Measurements from ENCODE around the gene PLXNA4. TPM values are rescaled to one million over a fixed set of nuclear protein-coding genes. Genes with fewer than 3 reads are reported as not detected.

PLXNA4 gene
- total RNA-seq, 2 donors from 2014 or later: 0.41 to 2.8 TPM

- TF ChIP-seq POLR2AphosphoS5 (IDR thresholded peaks at IDR 0.05): no peak
- no peak for TF ChIP-seq POLR2A (IDR thresholded peaks at IDR 0.05)
- no peak for TF ChIP-seq CTCF (IDR thresholded peaks at IDR 0.05)
- Histone ChIP-seq H3K36me3 (no peaks in the 10 kb centered on the region), H3K27ac (no peak overlapping the region), H3K4me3 (no peak overlapping the region), H3K27me3 (replicated peaks; ENCODE audit: insufficient read depth) (no peaks in the 10 kb centered on the region), H3K4me1 (replicated peaks) (no peaks in the 10 kb centered on the region), H3K9me3 (no peaks in the 10 kb centered on the region)
- WGBS: 47% methylated on average over 4 of the region's 4 CpGs
- no peak for DNase-seq (ENCODE audit: low spot score)
- intact Hi-C loops (cut with DNase I): no loop called here
Observed at GRCh38 chr7:132337450-132338080, 238.7 kb downstream of the PLXNA4 start.

DNA sequence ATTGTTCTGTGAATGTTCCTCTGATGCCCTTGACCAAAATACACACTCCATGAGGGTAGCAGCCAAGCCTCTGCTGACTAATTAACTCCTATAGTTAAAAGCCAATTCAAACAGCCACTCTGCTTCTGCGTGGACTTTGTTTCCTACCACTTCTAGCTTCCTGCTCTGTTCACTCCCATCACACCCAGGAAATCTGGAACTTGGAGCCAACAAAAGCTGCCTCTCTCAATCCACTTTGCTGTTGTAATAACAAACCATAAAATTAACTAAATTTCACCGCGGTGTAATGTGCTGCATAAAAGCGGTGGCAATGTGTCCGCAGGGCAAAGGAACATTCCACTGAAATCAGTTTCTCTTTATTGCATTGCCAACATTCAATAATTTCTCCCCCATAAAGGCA, 239.5 kb downstream of the PLXNA4 start:
- Histone ChIP-seq H3K9me3 (no peaks in the 10 kb centered on the region), H3K36me3 (no peaks in the 10 kb centered on the region), H3K27me3 (replicated peaks; ENCODE audit: insufficient read depth) (no peaks in the 10 kb centered on the region), H3K4me1 (replicated peaks) (no peaks in the 10 kb centered on the region), H3K27ac (no peak overlapping the region), H3K4me3 (no peak overlapping the region)
- 28% methylated on average over 5 of the region's 5 CpGs for WGBS
- intact Hi-C loops (cut with DNase I): no loop called here
- DNase-seq (ENCODE audit: low spot score): no peak
- TF ChIP-seq POLR2AphosphoS5 (IDR thresholded peaks at IDR 0.05) (no peak), CTCF (IDR thresholded peaks at IDR 0.05) (no peak), POLR2A (IDR thresholded peaks at IDR 0.05) (no peak)

GRCh38 chr7:132333301-132333700, 243.0 kb downstream of the PLXNA4 start:
- no peaks in the 10 kb centered on the region for H3K36me3 ChIP-seq
- 72% methylated on average over 2 of the region's 2 CpGs for WGBS
- no peaks in the 10 kb centered on the region for H3K9me3 ChIP-seq
- no peak for DNase-seq (ENCODE audit: low spot score)
- intact Hi-C loops (cut with DNase I): no loop called here
- H3K27me3 ChIP-seq (replicated peaks; ENCODE audit: insufficient read depth): no peaks in the 10 kb centered on the region
- no peak overlapping the region for H3K27ac ChIP-seq
- no peaks in the 10 kb centered on the region for H3K4me1 ChIP-seq (replicated peaks)
- TF ChIP-seq POLR2A (IDR thresholded peaks at IDR 0.05) (no peak), CTCF (IDR thresholded peaks at IDR 0.05) (no peak), POLR2AphosphoS5 (IDR thresholded peaks at IDR 0.05) (no peak)
- H3K4me3 ChIP-seq: no peak overlapping the region

- no peak overlapping the region for H3K27ac ChIP-seq
- no peaks in the 10 kb centered on the region for H3K9me3 ChIP-seq
- H3K27me3 ChIP-seq (replicated peaks; ENCODE audit: insufficient read depth): no peaks in the 10 kb centered on the region
- no peaks in the 10 kb centered on the region for H3K36me3 ChIP-seq
- DNase-seq (ENCODE audit: low spot score): no peak
- TF ChIP-seq POLR2AphosphoS5 (IDR thresholded peaks at IDR 0.05): no peak
- TF ChIP-seq POLR2A (IDR thresholded peaks at IDR 0.05): no peak
- TF ChIP-seq CTCF (IDR thresholded peaks at IDR 0.05): no peak
- no peak overlapping the region for H3K4me3 ChIP-seq
- 92% methylated on average over 5 of the region's 5 CpGs for WGBS
- intact Hi-C loops (cut with DNase I): no loop called here
- H3K4me1 ChIP-seq (replicated peaks): no peaks in the 10 kb centered on the region
Observed at GRCh38 chr7:132328760-132329159, 247.5 kb downstream of the PLXNA4 start.

DNA sequence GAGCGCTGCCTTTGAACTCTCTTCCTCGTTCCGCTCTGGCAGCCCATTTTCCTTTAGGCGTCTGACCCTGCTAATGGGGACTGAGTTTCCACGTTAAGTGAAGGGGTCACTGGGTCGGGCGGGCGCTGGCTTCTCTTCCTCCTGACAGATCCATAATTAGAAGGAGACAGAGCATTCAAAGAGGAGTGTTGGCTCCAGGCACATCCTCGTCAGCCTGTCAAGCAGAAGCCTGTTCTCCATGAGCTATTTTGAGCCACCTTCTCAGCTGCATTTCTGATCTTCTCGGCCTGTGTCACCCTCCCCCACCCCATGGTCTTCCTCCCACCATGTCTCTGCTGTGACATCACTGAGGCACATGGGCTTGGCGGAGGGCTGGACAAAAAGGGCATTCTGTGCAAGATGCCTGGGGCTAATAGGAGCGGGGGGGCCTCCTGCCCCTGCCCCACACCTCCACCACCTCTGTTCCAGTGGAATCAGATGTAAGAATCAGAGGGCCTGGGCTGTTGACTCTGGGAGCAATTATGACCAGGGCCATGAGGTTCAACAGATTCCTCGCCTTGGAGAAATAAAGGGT, 248.1 kb downstream of the PLXNA4 start:
- no peaks in the 10 kb centered on the region for H3K36me3 ChIP-seq
- WGBS: 82% methylated on average over 13 of the region's 13 CpGs
- H3K27ac ChIP-seq: no peak overlapping the region
- H3K4me1 ChIP-seq (replicated peaks): no peaks in the 10 kb centered on the region
- no peak for DNase-seq (ENCODE audit: low spot score)
- no peak for TF ChIP-seq POLR2AphosphoS5 (IDR thresholded peaks at IDR 0.05)
- TF ChIP-seq CTCF (IDR thresholded peaks at IDR 0.05): no peak
- TF ChIP-seq POLR2A (IDR thresholded peaks at IDR 0.05): no peak
- H3K9me3 ChIP-seq: no peaks in the 10 kb centered on the region
- intact Hi-C loops (cut with DNase I): no loop called here
- no peak overlapping the region for H3K4me3 ChIP-seq
- H3K27me3 ChIP-seq (replicated peaks; ENCODE audit: insufficient read depth): no peaks in the 10 kb centered on the region

All from prostate gland (tissue), 2 donors.